ENCODE measurements around the gene UBE2E2.
"Not testable (repeated sequence)": the region's sequence is repeated elsewhere in the genome, so short reads cannot be mapped to it uniquely, and the experiment has no call there.

UBE2E2 gene

DNA sequence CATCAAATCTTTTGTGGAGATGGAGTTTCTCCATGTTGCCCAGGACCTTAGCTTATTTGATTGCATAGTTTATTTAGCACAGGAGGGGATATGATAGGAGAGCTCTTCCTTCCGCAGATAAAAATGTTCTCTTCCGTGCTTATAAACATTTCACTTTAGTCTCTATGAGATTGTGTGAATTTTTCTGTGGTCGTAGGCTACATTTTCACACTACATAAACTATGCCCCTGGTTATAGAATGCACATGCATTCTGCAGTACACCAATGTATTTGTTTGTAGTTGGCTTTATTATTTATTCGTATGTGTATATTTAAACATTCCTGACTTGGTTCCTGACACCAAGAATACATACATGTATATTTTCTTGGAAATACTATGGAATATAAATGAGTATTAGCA lies 139.2 kb downstream of the UBE2E2 start:
- H3K4me3 Mint-ChIP-seq: no peak overlapping the region

DNA sequence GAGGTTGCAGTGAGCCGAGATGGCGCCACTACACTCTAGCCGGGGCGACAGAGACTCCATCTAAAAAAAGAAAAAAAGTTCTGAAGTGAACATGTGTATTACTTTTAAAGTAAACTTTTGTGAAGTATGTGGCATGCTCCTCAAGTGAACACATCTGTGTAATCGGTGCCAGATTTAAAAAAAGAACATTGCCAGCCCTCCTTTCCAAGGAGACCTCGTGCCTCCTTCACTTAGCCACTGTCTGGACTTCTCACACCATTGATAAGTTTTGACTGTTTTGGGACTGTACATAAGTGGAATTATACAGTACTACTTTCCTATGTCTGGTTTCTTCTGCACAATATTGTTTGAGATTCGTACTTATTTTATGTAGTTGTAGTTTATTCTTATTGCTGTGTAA lies 140.4 kb downstream of the UBE2E2 start:
- peaks cover 14% of the 10 kb centered on the region for H3K36me3 Mint-ChIP-seq (ENCODE audit: low read depth)
- peaks cover 2% of the 10 kb centered on the region for H3K9me3 Mint-ChIP-seq
- H3K4me1 Mint-ChIP-seq: no peaks in the 10 kb centered on the region
- H3K27ac Mint-ChIP-seq: no peak overlapping the region
- no peaks in the 10 kb centered on the region for H3K27me3 Mint-ChIP-seq (ENCODE audit: low read depth)
- H3K4me3 Mint-ChIP-seq: no peak overlapping the region
- TF ChIP-seq, protein P1, sequence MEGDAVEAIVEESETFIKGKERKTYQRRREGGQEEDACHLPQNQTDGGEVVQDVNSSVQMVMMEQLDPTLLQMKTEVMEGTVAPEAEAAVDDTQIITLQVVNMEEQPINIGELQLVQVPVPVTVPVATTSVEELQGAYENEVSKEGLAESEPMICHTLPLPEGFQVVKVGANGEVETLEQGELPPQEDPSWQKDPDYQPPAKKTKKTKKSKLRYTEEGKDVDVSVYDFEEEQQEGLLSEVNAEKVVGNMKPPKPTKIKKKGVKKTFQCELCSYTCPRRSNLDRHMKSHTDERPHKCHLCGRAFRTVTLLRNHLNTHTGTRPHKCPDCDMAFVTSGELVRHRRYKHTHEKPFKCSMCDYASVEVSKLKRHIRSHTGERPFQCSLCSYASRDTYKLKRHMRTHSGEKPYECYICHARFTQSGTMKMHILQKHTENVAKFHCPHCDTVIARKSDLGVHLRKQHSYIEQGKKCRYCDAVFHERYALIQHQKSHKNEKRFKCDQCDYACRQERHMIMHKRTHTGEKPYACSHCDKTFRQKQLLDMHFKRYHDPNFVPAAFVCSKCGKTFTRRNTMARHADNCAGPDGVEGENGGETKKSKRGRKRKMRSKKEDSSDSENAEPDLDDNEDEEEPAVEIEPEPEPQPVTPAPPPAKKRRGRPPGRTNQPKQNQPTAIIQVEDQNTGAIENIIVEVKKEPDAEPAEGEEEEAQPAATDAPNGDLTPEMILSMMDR (IDR thresholded peaks at IDR 0.05; ENCODE audit: unreplicated experiment in 3 of 3): no peak

More for the DNA sequence above, 139.2 kb downstream of the UBE2E2 start:
- no peaks in the 10 kb centered on the region for H3K4me1 Mint-ChIP-seq
- TF ChIP-seq, protein P1 (IDR thresholded peaks at IDR 0.05; ENCODE audit: unreplicated experiment in 3 of 3): no peak
- no peaks in the 10 kb centered on the region for H3K9me3 Mint-ChIP-seq
- H3K27me3 Mint-ChIP-seq (ENCODE audit: low read depth): no peaks in the 10 kb centered on the region
- peaks cover 5% of the 10 kb centered on the region for H3K36me3 Mint-ChIP-seq (ENCODE audit: low read depth)
- H3K27ac Mint-ChIP-seq: no peak overlapping the region

DNA sequence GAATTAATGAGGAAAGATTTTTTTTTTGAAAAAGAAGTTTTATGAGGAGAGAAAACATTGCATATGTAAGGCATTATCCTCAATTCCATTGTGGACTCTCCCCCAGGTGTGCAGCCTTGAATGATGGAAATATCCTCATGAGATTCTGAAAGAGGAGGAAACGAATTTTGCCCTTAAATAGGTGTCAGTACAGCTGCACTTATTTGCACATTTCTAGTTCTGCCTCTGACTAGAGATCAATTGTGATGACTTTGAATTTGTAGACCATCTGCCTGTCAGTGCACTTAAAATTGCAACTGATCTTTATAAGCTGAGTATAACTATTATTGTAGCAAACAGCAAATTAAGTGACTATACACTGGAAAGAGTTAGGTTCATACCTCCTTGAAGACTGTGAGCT lies 141.8 kb downstream of the UBE2E2 start:
- no peak overlapping the region for H3K27ac Mint-ChIP-seq
- H3K36me3 Mint-ChIP-seq (ENCODE audit: low read depth): peaks cover 23% of the 10 kb centered on the region
- no peak overlapping the region for H3K4me3 Mint-ChIP-seq
- no peaks in the 10 kb centered on the region for H3K4me1 Mint-ChIP-seq
- peaks cover 10% of the 10 kb centered on the region for H3K9me3 Mint-ChIP-seq
- no peaks in the 10 kb centered on the region for H3K27me3 Mint-ChIP-seq (ENCODE audit: low read depth)
- TF ChIP-seq, protein P1 (IDR thresholded peaks at IDR 0.05; ENCODE audit: unreplicated experiment in 3 of 3): no peak

DNA sequence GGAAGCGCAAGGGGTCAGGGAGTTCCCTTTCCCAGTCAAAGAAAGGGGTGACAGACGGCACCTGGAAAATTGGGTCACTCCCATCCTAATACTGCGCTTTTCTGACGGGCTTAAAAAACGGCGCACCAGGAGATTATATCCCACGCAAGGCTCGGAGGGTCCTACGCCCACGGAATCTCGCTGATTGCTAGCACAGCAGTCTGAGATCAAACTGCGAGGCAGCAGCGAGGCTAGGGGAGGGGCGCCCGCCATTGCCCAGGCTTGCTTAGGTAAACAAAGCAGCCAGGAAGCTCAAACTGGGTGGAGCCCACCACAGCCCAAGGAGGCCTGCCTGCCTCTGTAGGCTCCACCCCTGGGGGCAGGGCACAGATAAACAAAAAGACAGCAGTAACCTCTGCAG lies 146.3 kb downstream of the UBE2E2 start:
- H3K27ac Mint-ChIP-seq; H3K27me3 Mint-ChIP-seq (ENCODE audit: low read depth); H3K4me1 Mint-ChIP-seq; H3K4me3 Mint-ChIP-seq: not testable (repeated sequence)
- H3K9me3 Mint-ChIP-seq: peaks cover 29% of the 10 kb centered on the region
- H3K36me3 Mint-ChIP-seq (ENCODE audit: low read depth): peaks cover 27% of the 10 kb centered on the region

- H3K4me3 Mint-ChIP-seq: no peak overlapping the region
- no peak overlapping the region for H3K27ac Mint-ChIP-seq
- H3K27me3 Mint-ChIP-seq (ENCODE audit: low read depth): no peaks in the 10 kb centered on the region
- TF ChIP-seq, protein P1 (IDR thresholded peaks at IDR 0.05; ENCODE audit: unreplicated experiment in 3 of 3): no peak
- H3K4me1 Mint-ChIP-seq: no peaks in the 10 kb centered on the region
- peaks cover 4% of the 10 kb centered on the region for H3K36me3 Mint-ChIP-seq (ENCODE audit: low read depth)
- peaks cover 15% of the 10 kb centered on the region for H3K9me3 Mint-ChIP-seq
Observed at GRCh38 chr3:23356169-23356568, 153.0 kb downstream of the UBE2E2 start.

- Mint-ChIP-seq H3K4me1 (no peaks in the 10 kb centered on the region), H3K9me3 (peaks cover 11% of the 10 kb centered on the region), H3K36me3 (ENCODE audit: low read depth) (peaks cover under 1% of the 10 kb centered on the region), H3K27ac (no peak overlapping the region), H3K27me3 (ENCODE audit: low read depth) (no peaks in the 10 kb centered on the region), H3K4me3 (no peak overlapping the region)
- TF ChIP-seq, protein P1 (IDR thresholded peaks at IDR 0.05; ENCODE audit: unreplicated experiment in 3 of 3): no peak
Observed at GRCh38 chr3:23356923-23357322, 153.8 kb downstream of the UBE2E2 start.
